NK-92 treated with Interleukin-12 subunit alpha and Interleukin-12 subunit beta, amount 100 ng/mL, for 24 hours (cell line): Measurements from ENCODE around the gene NT5M.

Source experiments
- DNase-seq: peaks from one replicate; lab custom pipeline; 2025; lab: John Stamatoyannopoulos, UW

The NT5M gene

GRCh38 chr17:17355426-17355825 is 52.3 kb downstream of the NT5M start:
- DNase-seq = no peak

GRCh38 chr17:17356149-17356930 is 53.2 kb downstream of the NT5M start:
- DNase-seq = peak; percentile 46

- no peak for DNase-seq
These were observed 53.7 kb downstream of the NT5M start for GRCh38 chr17:17356931-17357270.

- no peak for DNase-seq
These were observed 55.0 kb downstream of the NT5M start for GRCh38 chr17:17358060-17358751.

GRCh38 chr17:17358866-17359265 is 55.7 kb downstream of the NT5M start:
- DNase-seq = no peak

- DNase-seq = no peak
These were observed 56.1 kb downstream of the NT5M start for GRCh38 chr17:17359271-17359670.

- DNase-seq = no peak
These were observed 57.0 kb downstream of the NT5M start for GRCh38 chr17:17360087-17360730.

- no peak for DNase-seq
These were observed 58.3 kb downstream of the NT5M start for GRCh38 chr17:17361543-17361866.

GRCh38 chr17:17361867-17362539 is 58.8 kb downstream of the NT5M start:
- DNase-seq = no peak

GRCh38 chr17:17362540-17362930 is 59.4 kb downstream of the NT5M start:
- DNase-seq = no peak

GRCh38 chr17:17363638-17364337 is 60.6 kb downstream of the NT5M start:
- DNase-seq = peak; percentile 72

GRCh38 chr17:17364338-17364667 is 61.1 kb downstream of the NT5M start:
- DNase-seq = no peak

GRCh38 chr17:17365476-17366110 is 62.4 kb downstream of the NT5M start:
- no peak for DNase-seq

- DNase-seq = no peak
These were observed 63.1 kb downstream of the NT5M start for GRCh38 chr17:17366235-17366634.

- no peak for DNase-seq
These were observed 64.0 kb downstream of the NT5M start for GRCh38 chr17:17366941-17367875.

- no peak for DNase-seq
These were observed 64.8 kb downstream of the NT5M start for GRCh38 chr17:17367931-17368330.

- no peak for DNase-seq
These were observed 67.5 kb downstream of the NT5M start for GRCh38 chr17:17370711-17371110.

- no peak for DNase-seq
These were observed 69.8 kb downstream of the NT5M start for GRCh38 chr17:17372856-17373520.

GRCh38 chr17:17375841-17376240 is 72.7 kb downstream of the NT5M start:
- DNase-seq = no peak

GRCh38 chr17:17376362-17376761 is 73.2 kb downstream of the NT5M start:
- no peak for DNase-seq
